WTC11 (cell line): ENCODE results near the gene RESP18. TPM values are rescaled to one million over a fixed set of nuclear protein-coding genes. Genes with fewer than 3 reads are reported as not detected.

Experiments used
- ATAC-seq: fragments of 200-7000 bp; cut with Tn5 transposase; 2 replicates; pipeline ENCODE4 v1.10.0; 2021; ENCODE audit warnings: mild to moderate bottlenecking, moderate library complexity
- CTCF ChIA-PET: fragments of 300-600 bp; sonication (Branson Sonifier 250); formaldehyde crosslinking; loops from one replicate; lab custom pipeline; 2021; ENCODE audit warnings: antibody characterized with exemption; lab: Charles Lee
- POLR2A ChIA-PET: fragments of 350-600 bp; sonication (Branson Sonifier 250); formaldehyde crosslinking; loops from one replicate; lab custom pipeline; 2021; ENCODE audit warnings: antibody characterized with exemption; lab: Charles Lee
- DNase-seq: peaks from one replicate; pipeline ENCODE4 v3.0.0; 2021; ENCODE audit warnings: low spot score
- H3K27ac Mint-ChIP-seq: 2 replicates; pipeline ENCODE4 v1.8.0; 2021; ENCODE audit warnings: mixed read lengths
- H3K27me3 Mint-ChIP-seq: 2 replicates; pipeline ENCODE4 v1.8.0; 2021; ENCODE audit warnings: low read depth, mild to moderate bottlenecking, moderate library complexity, mixed read lengths
- H3K36me3 Mint-ChIP-seq: 2 replicates; pipeline ENCODE4 v1.8.0; 2021; ENCODE audit warnings: mixed read lengths
- H3K4me1 Mint-ChIP-seq: 2 replicates; pipeline ENCODE4 v1.8.0; 2022; ENCODE audit warnings: mixed read lengths
- H3K4me3 Mint-ChIP-seq: 2 replicates; pipeline ENCODE4 v1.8.0; 2021; ENCODE audit warnings: mild to moderate bottlenecking, moderate library complexity, mixed read lengths
- H3K9me3 Mint-ChIP-seq: 2 replicates; pipeline ENCODE4 v1.8.0; 2021; ENCODE audit warnings: mixed read lengths
- ATF2 ChIP-seq: sonication (generic); formaldehyde crosslinking; IDR thresholded peaks from 2 replicates; pipeline ENCODE4 v1.8.1; 2022; ENCODE audit warnings: low read depth, missing genetic modification reagents, borderline replicate concordance
- CBFB ChIP-seq: sonication (generic); formaldehyde crosslinking; IDR thresholded peaks from 2 replicates; pipeline ENCODE4 v1.8.1; 2022; ENCODE audit warnings: mild to moderate bottlenecking, low read depth, missing genetic modification reagents
- CREB1 ChIP-seq: sonication (generic); formaldehyde crosslinking; IDR thresholded peaks from 2 replicates; pipeline ENCODE4 v1.8.0; 2023; ENCODE audit warnings: mild to moderate bottlenecking, missing genetic modification reagents
- CREM ChIP-seq: sonication (generic); formaldehyde crosslinking; IDR thresholded peaks from 2 replicates; pipeline ENCODE4 v1.8.1; 2022; ENCODE audit warnings: mild to moderate bottlenecking, missing genetic modification reagents, moderate library complexity
- FOXP4 ChIP-seq: sonication (generic); formaldehyde crosslinking; IDR thresholded peaks from 2 replicates; pipeline ENCODE4 v1.8.0; 2022; ENCODE audit warnings: mild to moderate bottlenecking, missing genetic modification reagents
- HMGA2 ChIP-seq: fragments of 250-450 bp; sonication (Bioruptor Pico); IDR thresholded peaks from 2 replicates; pipeline ENCODE4 v1.4.0; 2021; ENCODE audit warnings: mild to moderate bottlenecking, moderate library complexity
- NFE2L1 ChIP-seq: sonication (generic); formaldehyde crosslinking; IDR thresholded peaks from 2 replicates; pipeline ENCODE4 v1.8.1; 2023; ENCODE audit warnings: missing genetic modification reagents
- NFYB ChIP-seq: sonication (generic); formaldehyde crosslinking; conservative IDR thresholded peaks from 2 replicates; pipeline ENCODE4 v1.8.0; 2022; ENCODE audit warnings: low read depth, missing genetic modification reagents
- NR1H2 ChIP-seq: sonication (generic); formaldehyde crosslinking; IDR thresholded peaks from 2 replicates; pipeline ENCODE4 v1.9.0; 2021; ENCODE audit warnings: mild to moderate bottlenecking, moderate library complexity, missing genetic modification reagents
- NR3C1 ChIP-seq: sonication (generic); formaldehyde crosslinking; conservative IDR thresholded peaks from 2 replicates; pipeline ENCODE4 v1.8.1; 2023; ENCODE audit warnings: low read depth, mild to moderate bottlenecking, missing genetic modification reagents
- TP53 ChIP-seq: sonication (generic); formaldehyde crosslinking; IDR thresholded peaks from 2 replicates; pipeline ENCODE4 v1.8.1; 2023; ENCODE audit warnings: mild to moderate bottlenecking, missing genetic modification reagents
- ZNF232 ChIP-seq: sonication (generic); formaldehyde crosslinking; IDR thresholded peaks from 2 replicates; pipeline ENCODE4 v1.8.0; 2022; ENCODE audit warnings: mild to moderate bottlenecking, missing genetic modification reagents
- ZNF532 ChIP-seq: fragments of 250-450 bp; sonication (Bioruptor Pico); IDR thresholded peaks from 2 replicates; pipeline ENCODE4 v1.9.0; 2021; ENCODE audit warnings: mild to moderate bottlenecking, borderline replicate concordance
- total RNA-seq: library from RNA; stranded (reverse); gene quantifications from 3 replicates; pipeline ENCODE4 v1.2.3, GENCODE V29; 2021
- TF ChIP-seq, protein P1 (sequence below): fragments of 250-450 bp; sonication (Bioruptor Pico); IDR thresholded peaks from 2 replicates; pipeline ENCODE4 v1.9.0; 2021; ENCODE audit warnings: mild to moderate bottlenecking
- TF ChIP-seq, protein P2 (sequence below): sonication (generic); formaldehyde crosslinking; conservative IDR thresholded peaks from 2 replicates; pipeline ENCODE4 v1.8.1; 2023; ENCODE audit warnings: mild to moderate bottlenecking, low read depth, missing genetic modification reagents, moderate library complexity
- TF ChIP-seq, protein P3 (sequence below): sonication (generic); formaldehyde crosslinking; IDR thresholded peaks from 2 replicates; pipeline ENCODE4 v1.8.0; 2023; ENCODE audit warnings: missing genetic modification reagents, mild to moderate bottlenecking, borderline replicate concordance

RESP18 gene
- total RNA-seq, 1 experiment from 2014 or later = not detected

GRCh38 chr2:219334076-219334475, 1.5 kb upstream of the RESP18 start (continued):
- no peak for TF ChIP-seq NFYB (CRISPR knock-in tag)

- peak overlapping the region; percentile 54 for H3K4me3 Mint-ChIP-seq
- no peak overlapping the region for H3K27ac Mint-ChIP-seq
- ChIA-PET CTCF (interaction anchor here (0.6 to 2.8 kb wide), 3 partner anchors 33 to 198 kb away, joined by 3 to 12 read pairs (median 5); no protein-coding TSS in a partner anchor), POLR2A (interaction anchor here (0.5 kb wide), 1 partner anchor 14 kb away, joined by 4 read pairs; no protein-coding TSS in a partner anchor)
- H3K27me3 Mint-ChIP-seq = peaks cover 94% of the 10 kb centered on the region
- H3K4me1 Mint-ChIP-seq = peaks cover 11% of the 10 kb centered on the region
- no peaks in the 10 kb centered on the region for H3K36me3 Mint-ChIP-seq
- H3K9me3 Mint-ChIP-seq = peaks cover 6% of the 10 kb centered on the region; the same call in 1 of the 2 replicates
- DNase-seq (peak; percentile 69), ATAC-seq (peak; percentile 78)
- TF ChIP-seq, protein P1, sequence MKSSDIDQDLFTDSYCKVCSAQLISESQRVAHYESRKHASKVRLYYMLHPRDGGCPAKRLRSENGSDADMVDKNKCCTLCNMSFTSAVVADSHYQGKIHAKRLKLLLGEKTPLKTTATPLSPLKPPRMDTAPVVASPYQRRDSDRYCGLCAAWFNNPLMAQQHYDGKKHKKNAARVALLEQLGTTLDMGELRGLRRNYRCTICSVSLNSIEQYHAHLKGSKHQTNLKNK (CRISPR knock-in tag) = no peak
- TF ChIP-seq CBFB (CRISPR knock-in tag) (no peak), CREB1 (CRISPR knock-in tag) (peak; percentile 79), NR3C1 (CRISPR knock-in tag) (no peak), CREM (peak; percentile 32; the same call in 1 of the 2 replicates), HMGA2 (CRISPR knock-in tag) (no peak), FOXP4 (CRISPR knock-in tag) (peak; percentile 96), ZNF232 (CRISPR knock-in tag) (peak; percentile 98), NFE2L1 (peak; percentile 90), ATF2 (CRISPR knock-in tag) (no peak), NR1H2 (0 out of 2 replicates have a peak, but pooled peaks have one; percentile 36), ZNF532 (CRISPR knock-in tag) (no peak), TP53 (0 out of 2 replicates have a peak, but pooled peaks have one; percentile 88)
- TF ChIP-seq, protein P2, sequence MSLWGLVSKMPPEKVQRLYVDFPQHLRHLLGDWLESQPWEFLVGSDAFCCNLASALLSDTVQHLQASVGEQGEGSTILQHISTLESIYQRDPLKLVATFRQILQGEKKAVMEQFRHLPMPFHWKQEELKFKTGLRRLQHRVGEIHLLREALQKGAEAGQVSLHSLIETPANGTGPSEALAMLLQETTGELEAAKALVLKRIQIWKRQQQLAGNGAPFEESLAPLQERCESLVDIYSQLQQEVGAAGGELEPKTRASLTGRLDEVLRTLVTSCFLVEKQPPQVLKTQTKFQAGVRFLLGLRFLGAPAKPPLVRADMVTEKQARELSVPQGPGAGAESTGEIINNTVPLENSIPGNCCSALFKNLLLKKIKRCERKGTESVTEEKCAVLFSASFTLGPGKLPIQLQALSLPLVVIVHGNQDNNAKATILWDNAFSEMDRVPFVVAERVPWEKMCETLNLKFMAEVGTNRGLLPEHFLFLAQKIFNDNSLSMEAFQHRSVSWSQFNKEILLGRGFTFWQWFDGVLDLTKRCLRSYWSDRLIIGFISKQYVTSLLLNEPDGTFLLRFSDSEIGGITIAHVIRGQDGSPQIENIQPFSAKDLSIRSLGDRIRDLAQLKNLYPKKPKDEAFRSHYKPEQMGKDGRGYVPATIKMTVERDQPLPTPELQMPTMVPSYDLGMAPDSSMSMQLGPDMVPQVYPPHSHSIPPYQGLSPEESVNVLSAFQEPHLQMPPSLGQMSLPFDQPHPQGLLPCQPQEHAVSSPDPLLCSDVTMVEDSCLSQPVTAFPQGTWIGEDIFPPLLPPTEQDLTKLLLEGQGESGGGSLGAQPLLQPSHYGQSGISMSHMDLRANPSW (CRISPR knock-in tag) = no peak
- TF ChIP-seq, protein P3, sequence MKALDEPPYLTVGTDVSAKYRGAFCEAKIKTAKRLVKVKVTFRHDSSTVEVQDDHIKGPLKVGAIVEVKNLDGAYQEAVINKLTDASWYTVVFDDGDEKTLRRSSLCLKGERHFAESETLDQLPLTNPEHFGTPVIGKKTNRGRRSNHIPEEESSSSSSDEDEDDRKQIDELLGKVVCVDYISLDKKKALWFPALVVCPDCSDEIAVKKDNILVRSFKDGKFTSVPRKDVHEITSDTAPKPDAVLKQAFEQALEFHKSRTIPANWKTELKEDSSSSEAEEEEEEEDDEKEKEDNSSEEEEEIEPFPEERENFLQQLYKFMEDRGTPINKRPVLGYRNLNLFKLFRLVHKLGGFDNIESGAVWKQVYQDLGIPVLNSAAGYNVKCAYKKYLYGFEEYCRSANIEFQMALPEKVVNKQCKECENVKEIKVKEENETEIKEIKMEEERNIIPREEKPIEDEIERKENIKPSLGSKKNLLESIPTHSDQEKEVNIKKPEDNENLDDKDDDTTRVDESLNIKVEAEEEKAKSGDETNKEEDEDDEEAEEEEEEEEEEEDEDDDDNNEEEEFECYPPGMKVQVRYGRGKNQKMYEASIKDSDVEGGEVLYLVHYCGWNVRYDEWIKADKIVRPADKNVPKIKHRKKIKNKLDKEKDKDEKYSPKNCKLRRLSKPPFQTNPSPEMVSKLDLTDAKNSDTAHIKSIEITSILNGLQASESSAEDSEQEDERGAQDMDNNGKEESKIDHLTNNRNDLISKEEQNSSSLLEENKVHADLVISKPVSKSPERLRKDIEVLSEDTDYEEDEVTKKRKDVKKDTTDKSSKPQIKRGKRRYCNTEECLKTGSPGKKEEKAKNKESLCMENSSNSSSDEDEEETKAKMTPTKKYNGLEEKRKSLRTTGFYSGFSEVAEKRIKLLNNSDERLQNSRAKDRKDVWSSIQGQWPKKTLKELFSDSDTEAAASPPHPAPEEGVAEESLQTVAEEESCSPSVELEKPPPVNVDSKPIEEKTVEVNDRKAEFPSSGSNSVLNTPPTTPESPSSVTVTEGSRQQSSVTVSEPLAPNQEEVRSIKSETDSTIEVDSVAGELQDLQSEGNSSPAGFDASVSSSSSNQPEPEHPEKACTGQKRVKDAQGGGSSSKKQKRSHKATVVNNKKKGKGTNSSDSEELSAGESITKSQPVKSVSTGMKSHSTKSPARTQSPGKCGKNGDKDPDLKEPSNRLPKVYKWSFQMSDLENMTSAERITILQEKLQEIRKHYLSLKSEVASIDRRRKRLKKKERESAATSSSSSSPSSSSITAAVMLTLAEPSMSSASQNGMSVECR = peak; percentile 96
Observed at GRCh38 chr2:219331560-219332213, 857 bp downstream of the RESP18 start.
